IMR-90 (cell line): ENCODE results near the gene SMIM31. TPM values are rescaled to one million over a fixed set of nuclear protein-coding genes. Genes with fewer than 3 reads are reported as not detected.

Experiments
- ATAC-seq: fragments of 200-7000 bp; cut with Tn5 transposase; 2 replicates; pipeline ENCODE4 v1.9.1; 2020; ENCODE audit warnings: low read depth, mild to moderate bottlenecking, moderate library complexity
- BruUV-seq: library from RNA; stranded (reverse); fragments of 400-500 nt; replicated peaks from 2 replicates; lab custom pipeline; 2021; lab: Mats Ljungman, UMichigan
- CTCF ChIA-PET: fragments of 300-600 bp; formaldehyde crosslinking; extraction: SDS; loops from one replicate; lab custom pipeline; 2021; ENCODE audit warnings: antibody characterized with exemption; lab: Yijun Ruan, JAX
- POLR2A ChIA-PET: fragments of 300-600 bp; sonication (Branson Sonifier 250); formaldehyde crosslinking; loops from one replicate; lab custom pipeline; 2022; ENCODE audit warnings: antibody characterized with exemption; ENCODE audit not compliant: unreplicated experiment; lab: Charles Lee
- DNase-seq: peaks from one replicate; pipeline ENCODE4 v3.0.0; 2013
- H2AFZ ChIP-seq: replicated peaks from 2 replicates; pipeline ENCODE3; 2013; ENCODE audit warnings: low read length, mild to moderate bottlenecking; ENCODE audit not compliant: poor library complexity
- H2AK5ac ChIP-seq: 2 replicates; pipeline ENCODE4 v1.6.1; 2013; ENCODE audit warnings: low read depth, low read length, inconsistent platforms
- H2AK9ac ChIP-seq: replicated peaks from 2 replicates; pipeline ENCODE3; 2013; ENCODE audit warnings: mild to moderate bottlenecking, low read depth, low read length, moderate library complexity; ENCODE audit not compliant: poor library complexity
- H2BK120ac ChIP-seq: 2 replicates; pipeline ENCODE4 v1.6.1; 2013; ENCODE audit warnings: low read depth, low read length, inconsistent platforms
- H2BK15ac ChIP-seq: 3 replicates; pipeline ENCODE4 v1.6.1; 2013; ENCODE audit warnings: low read depth, low read length, inconsistent platforms
- H2BK20ac ChIP-seq: 2 replicates; pipeline ENCODE4 v1.6.1; 2013; ENCODE audit warnings: low read depth, mild to moderate bottlenecking, inconsistent platforms, low read length, moderate library complexity
- H2BK5ac ChIP-seq: 2 replicates; pipeline ENCODE4 v1.6.1; 2013; ENCODE audit warnings: mild to moderate bottlenecking, low read depth, low read length, inconsistent platforms; ENCODE audit not compliant: poor library complexity, severe bottlenecking
- H3K14ac ChIP-seq: replicated peaks from 2 replicates; pipeline ENCODE4 v1.6.1; 2013; ENCODE audit warnings: low read depth, low read length, inconsistent platforms
- H3K18ac ChIP-seq: 2 replicates; pipeline ENCODE4 v1.6.1; 2013; ENCODE audit warnings: low read depth, low read length, control low read depth
- H3K23ac ChIP-seq: 2 replicates; pipeline ENCODE4 v1.6.1; 2013; ENCODE audit warnings: low read depth, low read length, inconsistent platforms
- H3K27ac ChIP-seq: 2 replicates; pipeline ENCODE4 v1.5.1; 2013; ENCODE audit warnings: mild to moderate bottlenecking, control low read depth, low read length; ENCODE audit not compliant: insufficient read depth
- H3K27me3 ChIP-seq: 2 replicates; pipeline ENCODE4 v1.6.1; 2013; ENCODE audit warnings: low read length; ENCODE audit not compliant: control insufficient read depth, insufficient read depth
- H3K36me3 ChIP-seq: 2 replicates; pipeline ENCODE4 v1.6.1; 2013; ENCODE audit warnings: low read length, mixed read lengths; ENCODE audit not compliant: control insufficient read depth, insufficient read depth
- H3K4ac ChIP-seq: 2 replicates; pipeline ENCODE4 v1.6.1; 2013; ENCODE audit warnings: low read depth, low read length, inconsistent platforms
- H3K4me1 ChIP-seq: 2 replicates; pipeline ENCODE4 v1.6.1; 2013; ENCODE audit warnings: low read length, mixed read lengths; ENCODE audit not compliant: control insufficient read depth, insufficient read depth
- H3K4me2 ChIP-seq: 2 replicates; pipeline ENCODE4 v1.6.1; 2013; ENCODE audit warnings: low read depth, mild to moderate bottlenecking, control low read depth, low read length, moderate library complexity
- H3K4me3 ChIP-seq: 2 replicates; pipeline ENCODE4 v1.5.1; 2013; ENCODE audit warnings: low read depth, mild to moderate bottlenecking, control low read depth, low read length, moderate library complexity; ENCODE audit not compliant: insufficient read depth
- H3K56ac ChIP-seq: 2 replicates; pipeline ENCODE4 v1.6.1; 2013; ENCODE audit warnings: low read length, inconsistent platforms; ENCODE audit not compliant: insufficient read depth; ENCODE audit errors: extremely low read depth
- H3K79me1 ChIP-seq, 2 experiments: 2 replicates each; pipeline ENCODE4 v1.6.1; 2013; ENCODE audit warnings: low read length in 2 of 2, inconsistent platforms in 1 of 2, low read depth in 1 of 2
- H3K9ac ChIP-seq: 2 replicates; pipeline ENCODE4 v1.6.1; 2013; ENCODE audit warnings: low read depth, low read length, control low read depth
- H3K9me1 ChIP-seq: 2 replicates; pipeline ENCODE4 v1.6.1; 2013; ENCODE audit warnings: low read length, inconsistent platforms; ENCODE audit not compliant: insufficient read depth
- H3K9me3 ChIP-seq: 2 replicates; pipeline ENCODE4 v1.6.1; 2013; ENCODE audit warnings: low read length; ENCODE audit not compliant: control insufficient read depth, insufficient read depth
- H4K20me1 ChIP-seq: 2 replicates; pipeline ENCODE4 v1.6.1; 2013; ENCODE audit warnings: low read length, inconsistent platforms; ENCODE audit not compliant: insufficient read depth
- H4K5ac ChIP-seq: 2 replicates; pipeline ENCODE4 v1.6.1; 2013; ENCODE audit warnings: mild to moderate bottlenecking, low read depth, low read length, control low read depth
- H4K8ac ChIP-seq, 2 experiments: 2 replicates each; pipeline ENCODE4 v1.6.1; 2013; ENCODE audit warnings: low read depth in 2 of 2, low read length in 2 of 2, control low read depth in 1 of 2, inconsistent platforms in 1 of 2
- H4K91ac ChIP-seq: 2 replicates; pipeline ENCODE4 v1.6.1; 2013; ENCODE audit warnings: low read depth, low read length, inconsistent platforms; ENCODE audit not compliant: insufficient read depth
- BHLHE40 ChIP-seq: fragments of 150-350 bp; IDR thresholded peaks from 2 replicates; pipeline ENCODE4 v1.6.1; 2016; ENCODE audit warnings: mild to moderate bottlenecking, low read depth, low read length
- CEBPB ChIP-seq: IDR thresholded peaks from 2 replicates; pipeline ENCODE4 v1.6.1; 2012; ENCODE audit warnings: low read depth, low read length, improper control_type of control experiment
- CHD1 ChIP-seq: IDR thresholded peaks from 2 replicates; pipeline ENCODE4 v1.6.1; 2012; ENCODE audit warnings: low read depth, low read length, improper control_type of control experiment
- FOS ChIP-seq: fragments of 150-350 bp; IDR thresholded peaks from 2 replicates; pipeline ENCODE4 v1.6.1; 2016; ENCODE audit warnings: low read depth, low read length
- MAFK ChIP-seq: IDR thresholded peaks from 2 replicates; pipeline ENCODE4 v1.6.1; 2012; ENCODE audit warnings: low read depth, low read length, improper control_type of control experiment
- MAZ ChIP-seq: IDR thresholded peaks from 2 replicates; pipeline ENCODE4 v1.6.1; 2012; ENCODE audit warnings: low read depth, mild to moderate bottlenecking, low read length, improper control_type of control experiment, moderate library complexity, borderline replicate concordance
- MXI1 ChIP-seq: IDR thresholded peaks from 2 replicates; pipeline ENCODE4 v1.6.1; 2012; ENCODE audit warnings: low read depth, mild to moderate bottlenecking, low read length, moderate library complexity, borderline replicate concordance
- NFE2L2 ChIP-seq: fragments of 150-350 bp; IDR thresholded peaks from 2 replicates; pipeline ENCODE4 v1.6.1; 2016; ENCODE audit warnings: low read depth, mild to moderate bottlenecking, low read length
- POLR2A ChIP-seq: IDR thresholded peaks from 2 replicates; pipeline ENCODE4 v1.6.1; 2012; ENCODE audit warnings: mild to moderate bottlenecking, low read depth, low read length
- RAD21 ChIP-seq: IDR thresholded peaks from 2 replicates; pipeline ENCODE4 v1.6.1; 2012; ENCODE audit warnings: low read length, improper control_type of control experiment
- RCOR1 ChIP-seq: IDR thresholded peaks from 2 replicates; pipeline ENCODE4 v1.6.1; 2012; ENCODE audit warnings: mild to moderate bottlenecking, low read length, improper control_type of control experiment; ENCODE audit not compliant: insufficient replicate concordance
- RFX5 ChIP-seq: IDR thresholded peaks from 2 replicates; pipeline ENCODE4 v1.8.0; 2012; ENCODE audit warnings: low read depth, mild to moderate bottlenecking, low read length, moderate library complexity
- SMC3 ChIP-seq: fragments of 150-350 bp; IDR thresholded peaks from 2 replicates; pipeline ENCODE4 v1.6.1; 2016; ENCODE audit warnings: low read depth, mild to moderate bottlenecking, antibody characterized with exemption, low read length, moderate library complexity
- WGBS, 2 experiments: methylation state at CpG; one replicate each; pipeline versions ENCODE4 v1.1.5 to v1.1.7; 2013; ENCODE audit warnings: missing lambda C conversion rate in 2 of 2; ENCODE audit not compliant: insufficient read length in 1 of 2; ENCODE audit errors: extremely low coverage in 2 of 2; 5-methylcytosine and 5-hydroxymethylcytosine counted together
- dilution Hi-C: fragments of 300-500 bp; cut with HindIII; formaldehyde crosslinking; loops from one replicate; pipeline ENCODE4 v1.14.3; 2018; ENCODE audit warnings: low sequenced_read_pairs; ENCODE audit not compliant: unreplicated experiment
- in situ Hi-C: fragments of 300-500 bp; cut with MboI; formaldehyde crosslinking; loops from 3 replicates; pipeline ENCODE4 v1.14.3; 2019; ENCODE audit warnings: low sequenced_read_pairs, inconsistent platforms, mixed read lengths
- intact Hi-C: fragments of 100-400 bp; cut with micrococcal nuclease; formaldehyde crosslinking; loops from 2 replicates; pipeline ENCODE4 v1.10.0; 2022
- polyA plus RNA-seq, 3 experiments: library from polyadenylated mRNA; depleted of rRNA; stranded (reverse); fragments of >200 nt; gene quantifications; 2 replicates each; pipeline ENCODE4 v1.2.3, GENCODE V29; 2012; ENCODE audit warnings: low replicate concordance in 1 of 3
- total RNA-seq: library from RNA; depleted of rRNA; stranded (reverse); fragments of >200 nt; gene quantifications from 2 replicates; pipeline ENCODE4 v1.2.3, GENCODE V29; 2012
- TF ChIP-seq, protein P1 (sequence below): fragments of 150-350 bp; IDR thresholded peaks from 2 replicates; pipeline ENCODE4 v1.6.1; 2017; ENCODE audit warnings: mild to moderate bottlenecking, antibody characterized with exemption, low read length, low read depth
- TF ChIP-seq, protein P2 (sequence below): fragments of 150-350 bp; IDR thresholded peaks from 2 replicates; pipeline ENCODE4 v1.6.1; 2016; ENCODE audit warnings: low read depth, mild to moderate bottlenecking, low read length, moderate library complexity, borderline replicate concordance
- TF ChIP-seq, protein P3 (sequence below): conservative IDR thresholded peaks from 2 replicates; pipeline ENCODE4 v1.5.1; 2012; ENCODE audit warnings: mild to moderate bottlenecking, low read depth, low read length, improper control_type of control experiment

SMIM31 gene
- total and polyA plus RNA-seq, 2 of the 4 experiments (the other 2 are of a cell fraction), result not detected

DNA sequence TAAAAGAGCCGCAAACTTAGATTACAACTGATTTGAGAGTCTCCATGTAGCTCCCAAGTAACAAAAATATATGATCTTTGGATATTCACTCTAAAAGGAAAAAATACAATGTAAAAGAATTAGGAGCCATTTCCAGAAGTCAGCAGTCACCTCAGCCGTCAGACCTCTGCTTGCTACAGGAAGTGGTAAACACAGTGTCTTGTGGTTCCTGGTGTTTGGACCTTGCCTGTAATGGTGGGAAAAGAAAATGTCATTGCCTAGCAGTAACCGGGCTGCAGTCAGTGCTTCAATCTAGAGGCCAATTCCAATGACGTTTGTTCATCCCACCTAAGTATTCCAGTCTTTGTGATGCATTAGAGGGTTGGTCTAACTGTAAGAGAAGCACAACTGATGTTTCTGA, 28.9 kb upstream of the SMIM31 start:
- no peak overlapping the region for H4K91ac ChIP-seq
- no peak for TF ChIP-seq MAZ
- no peak for TF ChIP-seq RFX5
- TF ChIP-seq POLR2A, result no peak
- no peak for TF ChIP-seq RCOR1
- TF ChIP-seq, protein P1, sequence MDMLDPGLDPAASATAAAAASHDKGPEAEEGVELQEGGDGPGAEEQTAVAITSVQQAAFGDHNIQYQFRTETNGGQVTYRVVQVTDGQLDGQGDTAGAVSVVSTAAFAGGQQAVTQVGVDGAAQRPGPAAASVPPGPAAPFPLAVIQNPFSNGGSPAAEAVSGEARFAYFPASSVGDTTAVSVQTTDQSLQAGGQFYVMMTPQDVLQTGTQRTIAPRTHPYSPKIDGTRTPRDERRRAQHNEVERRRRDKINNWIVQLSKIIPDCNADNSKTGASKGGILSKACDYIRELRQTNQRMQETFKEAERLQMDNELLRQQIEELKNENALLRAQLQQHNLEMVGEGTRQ, result no peak
- no peak for TF ChIP-seq FOS
- TF ChIP-seq RAD21, result no peak
- TF ChIP-seq CHD1, result no peak
- TF ChIP-seq BHLHE40, result no peak
- TF ChIP-seq CEBPB, result no peak
- TF ChIP-seq, protein P2, sequence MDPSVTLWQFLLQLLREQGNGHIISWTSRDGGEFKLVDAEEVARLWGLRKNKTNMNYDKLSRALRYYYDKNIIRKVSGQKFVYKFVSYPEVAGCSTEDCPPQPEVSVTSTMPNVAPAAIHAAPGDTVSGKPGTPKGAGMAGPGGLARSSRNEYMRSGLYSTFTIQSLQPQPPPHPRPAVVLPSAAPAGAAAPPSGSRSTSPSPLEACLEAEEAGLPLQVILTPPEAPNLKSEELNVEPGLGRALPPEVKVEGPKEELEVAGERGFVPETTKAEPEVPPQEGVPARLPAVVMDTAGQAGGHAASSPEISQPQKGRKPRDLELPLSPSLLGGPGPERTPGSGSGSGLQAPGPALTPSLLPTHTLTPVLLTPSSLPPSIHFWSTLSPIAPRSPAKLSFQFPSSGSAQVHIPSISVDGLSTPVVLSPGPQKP, result no peak
- TF ChIP-seq SMC3, result no peak
- TF ChIP-seq, protein P3, sequence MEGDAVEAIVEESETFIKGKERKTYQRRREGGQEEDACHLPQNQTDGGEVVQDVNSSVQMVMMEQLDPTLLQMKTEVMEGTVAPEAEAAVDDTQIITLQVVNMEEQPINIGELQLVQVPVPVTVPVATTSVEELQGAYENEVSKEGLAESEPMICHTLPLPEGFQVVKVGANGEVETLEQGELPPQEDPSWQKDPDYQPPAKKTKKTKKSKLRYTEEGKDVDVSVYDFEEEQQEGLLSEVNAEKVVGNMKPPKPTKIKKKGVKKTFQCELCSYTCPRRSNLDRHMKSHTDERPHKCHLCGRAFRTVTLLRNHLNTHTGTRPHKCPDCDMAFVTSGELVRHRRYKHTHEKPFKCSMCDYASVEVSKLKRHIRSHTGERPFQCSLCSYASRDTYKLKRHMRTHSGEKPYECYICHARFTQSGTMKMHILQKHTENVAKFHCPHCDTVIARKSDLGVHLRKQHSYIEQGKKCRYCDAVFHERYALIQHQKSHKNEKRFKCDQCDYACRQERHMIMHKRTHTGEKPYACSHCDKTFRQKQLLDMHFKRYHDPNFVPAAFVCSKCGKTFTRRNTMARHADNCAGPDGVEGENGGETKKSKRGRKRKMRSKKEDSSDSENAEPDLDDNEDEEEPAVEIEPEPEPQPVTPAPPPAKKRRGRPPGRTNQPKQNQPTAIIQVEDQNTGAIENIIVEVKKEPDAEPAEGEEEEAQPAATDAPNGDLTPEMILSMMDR, result no peak
- TF ChIP-seq NFE2L2, result no peak
- TF ChIP-seq MXI1, result no peak
- TF ChIP-seq MAFK, result no peak
- H3K9me1 ChIP-seq, result no peaks in the 10 kb centered on the region
- BruUV-seq, result no TSS peak
- H3K23ac ChIP-seq, result no peak overlapping the region
- DNase-seq, result no peak
- no peak overlapping the region for H2BK20ac ChIP-seq
- H3K36me3 ChIP-seq, result no peaks in the 10 kb centered on the region
- no peak overlapping the region for H3K4me2 ChIP-seq
- H2AK5ac ChIP-seq, result no peak overlapping the region
- H2AFZ ChIP-seq, result no peak overlapping the region
- no peak overlapping the region for H4K8ac ChIP-seq
- ChIA-PET POLR2A (no interaction called here), CTCF (no interaction called here)
- in situ Hi-C loops (no loop called here), dilution Hi-C loops (no loop called here), intact Hi-C loops (no loop called here)
- no peak overlapping the region for H3K27ac ChIP-seq
- H4K20me1 ChIP-seq, result no peaks in the 10 kb centered on the region
- no peaks in the 10 kb centered on the region for H3K79me1 ChIP-seq
- no peak overlapping the region for H3K9ac ChIP-seq
- no peak overlapping the region for H2BK15ac ChIP-seq
- no peak for ATAC-seq
- H4K5ac ChIP-seq, result no peak overlapping the region
- H3K4me1 ChIP-seq, result no peaks in the 10 kb centered on the region
- H2BK5ac ChIP-seq, result no peak overlapping the region
- no peak overlapping the region for H3K56ac ChIP-seq
- no peak overlapping the region for H2AK9ac ChIP-seq
- no peak overlapping the region for H2BK120ac ChIP-seq
- no peak overlapping the region for H3K14ac ChIP-seq
- H3K4me3 ChIP-seq, result no peak overlapping the region
- no peaks in the 10 kb centered on the region for H3K27me3 ChIP-seq
- H3K9me3 ChIP-seq, result no peaks in the 10 kb centered on the region; the same call in 1 of the 2 replicates
- no peak overlapping the region for H3K18ac ChIP-seq
- no peak overlapping the region for H3K4ac ChIP-seq
- WGBS, 2 experiments, result no CpG with 5 or more reads among the region's 4 CpGs
